Measurements from ENCODE around the gene TMEM62.

Gene TMEM62

DNA sequence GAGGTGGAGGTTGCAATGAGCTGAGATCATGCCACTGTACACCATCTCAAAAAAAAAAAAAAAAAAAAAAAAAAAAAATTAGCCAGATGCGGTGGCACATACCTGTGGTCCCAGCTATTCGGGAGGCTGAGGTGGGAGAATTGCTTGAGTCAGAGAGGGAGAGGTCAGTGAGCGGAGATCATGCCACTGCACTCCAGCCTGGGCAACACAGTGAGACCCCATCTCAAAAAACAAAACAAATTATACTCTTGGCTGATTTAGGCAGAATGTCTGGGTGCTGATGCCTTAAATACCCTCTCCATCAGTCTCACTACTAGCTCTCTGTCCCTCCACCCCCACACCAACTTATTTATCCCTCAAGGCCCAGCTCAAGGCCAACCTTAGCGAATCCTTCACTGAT lies 41.5 kb upstream of the TMEM62 start:
- Histone ChIP-seq H3K36me3 (ENCODE audit: control insufficient read depth, low read length) (peaks cover 24% of the 10 kb centered on the region), H3K27me3 (ENCODE audit: control insufficient read depth, low read length) (no peaks in the 10 kb centered on the region), H3K4me3 (ENCODE audit: low read length) (no peak overlapping the region), H3K4me1 (ENCODE audit: control insufficient read depth, low read length) (peaks cover 21% of the 10 kb centered on the region), H3K79me2 (ENCODE audit: control insufficient read depth, low read length) (peaks cover 85% of the 10 kb centered on the region), H3K27ac (ENCODE audit: low read depth, low read length) (no peak overlapping the region), H3F3A (ENCODE audit: control insufficient read depth, insufficient read depth) (no peaks in the 10 kb centered on the region), H3K4me2 (ENCODE audit: low read length) (no peak overlapping the region), H4K20me1 (ENCODE audit: control insufficient read depth, insufficient read depth, low read depth, low read length) (no peaks in the 10 kb centered on the region), H3K9me2 (replicated peaks; ENCODE audit: control insufficient read depth, low read length) (no peaks in the 10 kb centered on the region), H3K9me3 (ENCODE audit: control insufficient read depth, insufficient read depth, low read length) (no peaks in the 10 kb centered on the region)
- no peak for TF ChIP-seq EZH2phosphoT487 (IDR thresholded peaks at IDR 0.05; ENCODE audit: borderline replicate concordance, low read length)
- TF ChIP-seq, protein P1, sequence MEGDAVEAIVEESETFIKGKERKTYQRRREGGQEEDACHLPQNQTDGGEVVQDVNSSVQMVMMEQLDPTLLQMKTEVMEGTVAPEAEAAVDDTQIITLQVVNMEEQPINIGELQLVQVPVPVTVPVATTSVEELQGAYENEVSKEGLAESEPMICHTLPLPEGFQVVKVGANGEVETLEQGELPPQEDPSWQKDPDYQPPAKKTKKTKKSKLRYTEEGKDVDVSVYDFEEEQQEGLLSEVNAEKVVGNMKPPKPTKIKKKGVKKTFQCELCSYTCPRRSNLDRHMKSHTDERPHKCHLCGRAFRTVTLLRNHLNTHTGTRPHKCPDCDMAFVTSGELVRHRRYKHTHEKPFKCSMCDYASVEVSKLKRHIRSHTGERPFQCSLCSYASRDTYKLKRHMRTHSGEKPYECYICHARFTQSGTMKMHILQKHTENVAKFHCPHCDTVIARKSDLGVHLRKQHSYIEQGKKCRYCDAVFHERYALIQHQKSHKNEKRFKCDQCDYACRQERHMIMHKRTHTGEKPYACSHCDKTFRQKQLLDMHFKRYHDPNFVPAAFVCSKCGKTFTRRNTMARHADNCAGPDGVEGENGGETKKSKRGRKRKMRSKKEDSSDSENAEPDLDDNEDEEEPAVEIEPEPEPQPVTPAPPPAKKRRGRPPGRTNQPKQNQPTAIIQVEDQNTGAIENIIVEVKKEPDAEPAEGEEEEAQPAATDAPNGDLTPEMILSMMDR (IDR thresholded peaks at IDR 0.05; ENCODE audit: low read depth, low read length, poor library complexity, severe bottlenecking) = no peak

DNA sequence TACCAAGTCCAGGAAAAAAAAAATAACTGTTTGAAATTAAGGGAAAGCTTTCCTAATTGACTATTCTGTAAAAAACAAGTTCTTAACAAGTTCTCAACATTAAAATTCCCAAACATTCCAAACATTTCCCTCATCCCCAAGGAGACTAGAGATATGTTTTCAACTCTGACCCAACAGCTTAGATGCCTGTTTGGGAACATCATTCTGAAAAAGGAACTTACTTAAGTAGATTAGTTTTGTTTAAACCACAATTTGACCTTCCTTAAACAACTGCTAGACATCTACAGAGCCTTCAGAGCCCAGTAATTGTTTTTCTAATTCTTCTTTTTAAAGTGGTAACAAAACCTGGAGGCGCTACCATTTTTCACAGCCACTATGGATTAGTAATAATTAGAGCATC lies 40.4 kb upstream of the TMEM62 start:
- H3K9me3 ChIP-seq (ENCODE audit: control insufficient read depth, insufficient read depth, low read length) = no peaks in the 10 kb centered on the region
- no peak overlapping the region for H3K27ac ChIP-seq (ENCODE audit: low read depth, low read length)
- H3K9me2 ChIP-seq (replicated peaks; ENCODE audit: control insufficient read depth, low read length) = no peaks in the 10 kb centered on the region
- no peak overlapping the region for H3K4me3 ChIP-seq (ENCODE audit: low read length)
- H3K36me3 ChIP-seq (ENCODE audit: control insufficient read depth, low read length) = peaks cover 35% of the 10 kb centered on the region
- no peak for TF ChIP-seq EZH2phosphoT487 (IDR thresholded peaks at IDR 0.05; ENCODE audit: borderline replicate concordance, low read length)
- TF ChIP-seq, protein P1 (IDR thresholded peaks at IDR 0.05; ENCODE audit: low read depth, low read length, poor library complexity, severe bottlenecking) = no peak
- no peak overlapping the region for H3K4me2 ChIP-seq (ENCODE audit: low read length)
- peaks cover 88% of the 10 kb centered on the region for H3K79me2 ChIP-seq (ENCODE audit: control insufficient read depth, low read length)
- no peaks in the 10 kb centered on the region for H4K20me1 ChIP-seq (ENCODE audit: control insufficient read depth, insufficient read depth, low read depth, low read length)
- H3F3A ChIP-seq (ENCODE audit: control insufficient read depth, insufficient read depth) = no peaks in the 10 kb centered on the region
- no peaks in the 10 kb centered on the region for H3K27me3 ChIP-seq (ENCODE audit: control insufficient read depth, low read length)
- peaks cover 21% of the 10 kb centered on the region for H3K4me1 ChIP-seq (ENCODE audit: control insufficient read depth, low read length)

DNA sequence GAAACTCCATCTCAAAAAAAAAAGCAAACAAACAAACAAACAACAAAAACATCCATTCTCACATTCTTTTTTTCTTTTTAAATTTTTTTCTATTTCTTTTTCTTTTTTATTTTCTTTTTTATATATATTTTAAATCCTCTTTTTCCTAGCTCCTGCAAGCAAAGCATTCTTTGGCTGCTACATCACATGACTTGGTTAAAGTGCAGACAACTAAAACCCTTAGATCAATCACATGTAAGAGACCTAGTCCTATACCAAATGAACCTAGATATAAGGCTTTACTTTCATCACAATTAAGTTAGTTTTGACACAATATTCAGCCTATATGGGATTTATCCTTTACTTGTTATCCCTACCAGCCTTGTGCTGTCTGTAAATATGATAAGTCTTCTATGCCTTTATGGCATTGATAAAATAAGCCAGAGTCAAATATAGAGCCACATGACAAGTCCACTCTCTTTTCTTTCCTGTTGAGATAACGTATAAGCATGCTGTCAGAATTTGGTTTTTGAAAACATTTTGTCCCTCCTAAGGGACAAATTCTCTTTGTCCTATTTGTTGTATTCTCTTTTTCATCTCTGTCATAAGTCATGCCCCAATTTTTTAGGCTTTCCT lies 38.9 kb upstream of the TMEM62 start:
- H3K9me2 ChIP-seq (replicated peaks; ENCODE audit: control insufficient read depth, low read length) = no peaks in the 10 kb centered on the region
- H3K4me2 ChIP-seq (ENCODE audit: low read length) = no peak overlapping the region
- H3K79me2 ChIP-seq (ENCODE audit: control insufficient read depth, low read length) = peaks cover 91% of the 10 kb centered on the region
- TF ChIP-seq EZH2phosphoT487 (IDR thresholded peaks at IDR 0.05; ENCODE audit: borderline replicate concordance, low read length) = no peak
- TF ChIP-seq, protein P1 (IDR thresholded peaks at IDR 0.05; ENCODE audit: low read depth, low read length, poor library complexity, severe bottlenecking) = no peak
- no peaks in the 10 kb centered on the region for H3F3A ChIP-seq (ENCODE audit: control insufficient read depth, insufficient read depth)
- peaks cover 5% of the 10 kb centered on the region for H4K20me1 ChIP-seq (ENCODE audit: control insufficient read depth, insufficient read depth, low read depth, low read length)
- H3K4me3 ChIP-seq (ENCODE audit: low read length) = no peak overlapping the region
- peaks cover 45% of the 10 kb centered on the region for H3K36me3 ChIP-seq (ENCODE audit: control insufficient read depth, low read length)
- H3K27me3 ChIP-seq (ENCODE audit: control insufficient read depth, low read length) = no peaks in the 10 kb centered on the region
- no peak overlapping the region for H3K27ac ChIP-seq (ENCODE audit: low read depth, low read length)
- H3K9me3 ChIP-seq (ENCODE audit: control insufficient read depth, insufficient read depth, low read length) = no peaks in the 10 kb centered on the region
- H3K4me1 ChIP-seq (ENCODE audit: control insufficient read depth, low read length) = peaks cover 21% of the 10 kb centered on the region
